Mesodermal cell (in vitro differentiated cells): ENCODE results near the gene PPP1R3G.

Experiments
- H3K27ac ChIP-seq: 2 replicates; pipeline ENCODE4 v1.7.0; 2013; ENCODE audit warnings: mild to moderate bottlenecking, low read depth, low read length, moderate library complexity; ENCODE audit not compliant: severe bottlenecking
- H3K36me3 ChIP-seq: 2 replicates; pipeline ENCODE4 v1.7.1; 2013; ENCODE audit warnings: mild to moderate bottlenecking, low read length, moderate library complexity; ENCODE audit not compliant: control insufficient read depth, insufficient read depth
- H3K4me1 ChIP-seq: one replicate; pipeline ENCODE4 v1.7.1; 2013; ENCODE audit warnings: mild to moderate bottlenecking, low read length; ENCODE audit not compliant: insufficient read depth, control insufficient read depth, poor library complexity, severe bottlenecking
- H3K4me3 ChIP-seq: 2 replicates; pipeline ENCODE4 v1.7.0; 2013; ENCODE audit warnings: low read length, control low read depth, mild to moderate bottlenecking; ENCODE audit not compliant: insufficient read depth, poor library complexity, severe bottlenecking; ENCODE audit errors: extremely low read depth
- H3K9me3 ChIP-seq: 2 replicates; pipeline ENCODE4 v1.7.1; 2013; ENCODE audit warnings: mild to moderate bottlenecking, low read length, moderate library complexity; ENCODE audit not compliant: control insufficient read depth
- WGBS, 2 experiments: methylation state at CpG; one replicate each; pipeline ENCODE4 v1.1.5; 2013; ENCODE audit warnings: missing lambda C conversion rate in 2 of 2; ENCODE audit not compliant: insufficient coverage in 2 of 2; 5-methylcytosine and 5-hydroxymethylcytosine counted together

The PPP1R3G gene

DNA sequence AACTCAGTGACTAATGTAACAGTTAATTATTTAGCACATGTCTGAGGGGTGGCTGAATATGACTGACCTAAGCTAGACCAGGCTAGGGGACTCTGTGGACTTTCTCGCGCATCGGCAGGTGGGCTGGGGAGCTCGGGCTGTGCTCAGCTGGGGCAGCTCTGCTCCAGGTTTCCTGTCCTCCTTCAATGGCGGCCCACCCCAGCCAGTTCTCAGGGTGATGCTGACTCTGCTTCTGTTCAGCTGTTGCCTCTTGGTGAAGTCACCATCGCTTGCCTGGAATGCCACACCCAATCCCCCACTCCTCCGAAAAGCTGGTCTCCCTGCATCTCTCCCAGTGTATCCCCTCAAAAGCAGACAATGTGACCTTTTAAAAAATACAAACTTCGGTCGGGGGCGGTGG lies 20.0 kb downstream of the PPP1R3G start:
- Histone ChIP-seq H3K9me3 (no peaks in the 10 kb centered on the region), H3K4me1 (no peaks in the 10 kb centered on the region), H3K36me3 (no peaks in the 10 kb centered on the region), H3K4me3 (no peak overlapping the region), H3K27ac (no peak overlapping the region)
- 93% methylated on average over 10 of the region's 10 CpGs for WGBS, 2 experiments

DNA sequence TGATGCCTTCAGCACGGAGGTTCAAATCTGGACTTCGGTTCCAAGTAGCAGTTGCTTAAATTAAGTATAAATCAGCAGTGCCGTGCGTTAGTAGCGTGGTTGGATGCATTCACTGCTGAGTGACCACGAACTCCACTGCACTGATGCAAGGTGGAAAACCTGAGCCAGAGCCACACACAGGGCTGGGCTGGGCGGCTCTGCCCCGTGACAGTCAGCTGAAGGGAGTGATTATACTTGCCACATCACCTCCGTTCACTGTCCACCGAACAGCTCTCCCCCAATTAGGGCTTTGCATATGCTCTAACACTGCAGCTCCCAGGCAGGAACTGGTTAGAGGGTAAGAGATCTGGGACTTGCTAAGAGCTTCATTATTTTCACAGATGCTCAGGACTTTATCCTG lies 22.2 kb downstream of the PPP1R3G start:
- peaks cover 6% of the 10 kb centered on the region for H3K36me3 ChIP-seq
- H3K27ac ChIP-seq: no peak overlapping the region
- H3K9me3 ChIP-seq: no peaks in the 10 kb centered on the region
- no peak overlapping the region for H3K4me3 ChIP-seq
- peaks cover 7% of the 10 kb centered on the region for H3K4me1 ChIP-seq
- WGBS, 2 experiments: 92 to 98% methylated on average over 6 to 8 of the region's 10 CpGs

DNA sequence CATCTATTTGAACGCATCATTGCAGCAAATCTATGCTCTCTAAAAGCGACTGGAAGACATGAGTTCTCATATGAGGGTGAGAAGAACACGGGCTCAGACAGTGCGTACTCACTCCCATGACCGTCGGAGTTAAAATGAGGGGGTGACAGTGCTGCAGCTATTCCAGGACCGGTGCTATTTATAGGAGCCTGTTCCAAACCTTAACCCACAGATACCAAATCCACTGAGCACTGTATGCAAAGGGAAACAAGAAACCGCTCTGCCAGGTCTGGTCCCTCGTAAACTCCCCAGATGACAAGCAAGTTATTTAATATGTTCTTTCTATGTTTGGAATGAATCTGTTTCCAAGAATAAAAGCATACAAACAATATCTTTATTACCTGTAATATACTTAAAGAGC lies 22.9 kb downstream of the PPP1R3G start:
- H3K36me3 ChIP-seq: peaks cover 6% of the 10 kb centered on the region
- no peaks in the 10 kb centered on the region for H3K9me3 ChIP-seq
- H3K4me1 ChIP-seq: peaks cover 12% of the 10 kb centered on the region
- H3K27ac ChIP-seq: no peak overlapping the region
- no peak overlapping the region for H3K4me3 ChIP-seq
- 80 to 81% methylated on average over 6 to 7 of the region's 9 CpGs for WGBS, 2 experiments

DNA sequence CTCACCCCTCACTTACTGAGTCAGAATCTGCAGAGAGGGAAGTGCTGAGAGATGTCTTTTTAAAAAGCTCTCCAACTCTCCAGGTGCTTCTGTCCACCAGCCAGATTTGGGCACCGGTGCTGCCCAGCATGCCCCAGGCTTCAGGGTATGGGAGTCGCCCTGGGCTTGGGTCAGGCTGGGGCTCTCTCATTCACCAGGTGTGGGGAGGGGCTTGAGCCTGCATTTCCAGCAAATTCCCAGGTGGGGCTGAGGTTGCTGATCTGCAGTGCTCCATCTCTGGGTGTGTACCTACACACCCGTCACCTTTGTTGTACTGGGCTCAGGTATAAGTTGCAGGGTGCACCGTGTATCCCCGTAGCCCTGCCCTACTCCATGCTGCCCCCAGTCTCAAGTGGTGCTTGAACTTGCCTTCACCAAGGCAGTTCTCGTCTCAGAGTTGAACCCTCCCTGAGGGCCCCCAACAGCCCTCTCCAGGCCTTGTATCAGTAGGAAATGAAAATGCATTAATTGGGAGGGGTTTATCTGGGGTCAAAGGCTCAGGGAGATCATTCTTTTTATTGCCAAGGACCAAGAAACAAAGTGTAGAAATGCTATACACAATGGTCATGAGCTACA lies 23.5 kb downstream of the PPP1R3G start:
- Histone ChIP-seq H3K36me3 (peaks cover 6% of the 10 kb centered on the region), H3K27ac (no peak overlapping the region), H3K4me1 (peaks cover 15% of the 10 kb centered on the region), H3K9me3 (no peaks in the 10 kb centered on the region), H3K4me3 (no peak overlapping the region)
- 98 to 100% methylated on average over 4 to 5 of the region's 6 CpGs for WGBS, 2 experiments

DNA sequence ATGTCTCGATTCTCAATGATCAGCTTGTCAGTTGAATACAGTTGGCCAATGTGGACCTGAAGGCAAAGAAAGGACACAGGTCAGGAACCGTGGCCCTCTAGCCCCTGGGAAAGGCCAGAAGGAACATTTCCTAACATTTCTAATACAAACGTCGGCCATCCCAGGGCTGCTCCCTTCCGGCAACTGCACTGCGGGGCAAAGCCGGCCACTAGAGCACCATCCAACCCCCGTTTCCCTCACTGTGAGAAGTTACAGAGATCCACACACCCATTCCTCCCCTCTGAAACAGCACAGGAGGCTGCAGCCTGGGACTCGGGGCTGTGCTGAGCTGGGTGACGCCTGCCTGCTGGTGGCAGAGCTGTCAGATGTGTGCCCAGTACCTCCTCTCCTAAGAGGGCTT lies 24.3 kb downstream of the PPP1R3G start:
- Histone ChIP-seq H3K9me3 (no peaks in the 10 kb centered on the region), H3K4me1 (peaks cover 15% of the 10 kb centered on the region), H3K36me3 (peaks cover 6% of the 10 kb centered on the region), H3K4me3 (no peak overlapping the region), H3K27ac (no peak overlapping the region)
- 93 to 100% methylated on average over 2 to 6 of the region's 10 CpGs for WGBS, 2 experiments

DNA sequence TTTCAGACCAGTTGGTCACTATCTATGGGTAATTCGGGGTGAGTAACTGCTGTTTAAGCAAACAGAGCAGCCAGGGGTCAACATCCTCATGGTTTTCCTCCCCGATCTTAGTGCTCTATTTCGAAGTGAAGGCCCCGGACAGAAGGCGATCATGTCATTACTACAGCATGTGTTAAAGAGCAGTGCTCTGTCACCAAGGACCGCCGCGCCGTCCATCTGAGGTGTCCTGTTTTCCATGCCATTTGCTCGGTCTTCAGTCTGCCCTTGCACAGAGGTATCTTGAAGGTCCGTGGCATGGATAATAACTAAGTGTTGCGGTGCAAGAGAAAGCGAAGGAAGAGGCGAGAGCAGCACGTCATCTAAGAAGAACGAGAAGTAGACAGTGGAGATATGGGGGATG lies 25.1 kb downstream of the PPP1R3G start:
- 90 to 91% methylated on average over 14 to 16 of the region's 16 CpGs for WGBS, 2 experiments
- Histone ChIP-seq H3K36me3 (peaks cover 6% of the 10 kb centered on the region), H3K4me3 (no peak overlapping the region), H3K27ac (no peak overlapping the region), H3K4me1 (peaks cover 15% of the 10 kb centered on the region), H3K9me3 (no peaks in the 10 kb centered on the region)

DNA sequence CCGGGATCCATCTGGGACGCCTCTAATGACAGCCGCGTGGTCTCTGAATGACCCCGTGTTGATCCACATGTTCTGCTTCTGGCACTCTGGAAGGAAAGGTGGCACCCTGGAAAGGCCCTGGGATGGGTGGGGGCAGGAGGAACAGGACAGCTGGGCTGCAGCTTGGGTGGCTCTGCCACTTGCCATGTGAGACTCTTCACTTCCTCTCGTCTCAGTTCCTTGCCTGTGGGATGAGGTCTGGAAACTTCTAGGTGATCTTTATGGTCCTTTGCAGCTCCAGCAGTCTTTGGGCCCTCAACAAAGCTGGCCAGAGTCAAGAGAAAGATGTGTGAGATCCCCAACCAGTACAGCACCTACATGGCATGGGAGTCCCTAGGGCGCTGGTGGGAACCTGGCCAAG lies 26.5 kb downstream of the PPP1R3G start:
- no peak overlapping the region for H3K27ac ChIP-seq
- H3K9me3 ChIP-seq: no peaks in the 10 kb centered on the region
- peaks cover 15% of the 10 kb centered on the region for H3K4me1 ChIP-seq
- no peak overlapping the region for H3K4me3 ChIP-seq
- WGBS, 2 experiments: 93% methylated on average over 7 of the region's 7 CpGs
- peaks cover 6% of the 10 kb centered on the region for H3K36me3 ChIP-seq

DNA sequence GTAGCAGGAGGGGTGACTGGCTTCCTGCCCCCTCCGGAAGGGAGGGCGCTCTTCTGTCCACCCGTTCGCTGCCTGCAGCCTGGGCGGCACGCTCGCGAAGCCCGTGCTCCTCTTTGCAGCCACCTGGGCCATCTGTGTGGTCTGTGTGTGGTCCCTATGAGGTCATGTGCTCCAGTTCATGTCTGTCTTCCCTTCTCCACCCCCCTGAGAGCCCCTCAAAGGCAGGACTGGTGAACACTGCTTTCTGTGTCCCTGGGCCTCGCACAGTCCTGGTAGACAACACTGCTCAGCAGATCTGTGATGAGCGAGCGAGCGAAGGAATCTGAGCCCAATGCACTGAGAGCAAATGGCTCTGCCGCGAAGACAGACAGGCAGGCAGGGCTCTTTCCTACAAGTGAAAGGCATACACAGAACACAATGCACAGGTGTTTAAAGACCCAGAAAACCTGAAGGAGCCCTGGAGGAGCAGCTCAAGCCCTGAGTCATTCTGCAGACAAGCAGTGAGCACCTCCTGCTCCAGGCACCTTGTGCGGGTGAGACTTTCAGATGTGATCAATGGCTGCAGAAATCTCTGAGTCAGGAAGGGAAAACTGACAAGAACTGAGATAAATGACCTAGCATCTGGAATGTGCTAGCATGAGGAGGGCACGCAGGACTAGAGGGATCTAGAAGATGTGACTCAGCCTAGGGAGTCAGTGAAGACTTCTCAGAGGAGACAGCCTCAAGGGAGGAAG lies 27.1 kb downstream of the PPP1R3G start:
- no peak overlapping the region for H3K4me3 ChIP-seq
- H3K9me3 ChIP-seq: no peaks in the 10 kb centered on the region
- H3K4me1 ChIP-seq: peaks cover 15% of the 10 kb centered on the region
- 81 to 93% methylated on average over 10 to 17 of the region's 17 CpGs for WGBS, 2 experiments
- peak overlapping the region; percentile 29 for H3K27ac ChIP-seq
- H3K36me3 ChIP-seq: peaks cover 6% of the 10 kb centered on the region

DNA sequence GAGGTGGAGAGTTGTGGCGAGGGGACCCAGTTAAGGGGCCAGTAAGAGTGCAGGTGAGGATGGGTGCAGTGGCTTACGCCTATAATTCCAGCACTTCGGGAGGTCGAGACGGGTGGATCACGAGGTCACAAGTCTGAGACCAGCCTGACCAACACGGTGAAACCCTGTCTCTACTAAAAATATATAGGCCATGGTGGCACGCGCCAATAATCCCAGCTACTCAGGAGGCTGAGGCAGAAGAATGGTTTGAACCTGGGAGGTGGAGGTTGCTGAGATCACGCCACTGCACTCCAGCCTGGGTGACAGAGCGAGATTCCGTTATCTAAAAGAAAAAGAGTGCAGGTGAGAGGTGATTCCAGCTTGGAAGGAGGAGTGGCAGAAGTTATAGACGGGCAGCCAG lies 28.0 kb downstream of the PPP1R3G start:
- peaks cover 15% of the 10 kb centered on the region for H3K4me1 ChIP-seq
- H3K9me3 ChIP-seq: no peaks in the 10 kb centered on the region
- H3K4me3 ChIP-seq: no peak overlapping the region
- H3K27ac ChIP-seq: no peak overlapping the region
- WGBS, 2 experiments: 92% methylated on average over 12 to 13 of the region's 13 CpGs
- H3K36me3 ChIP-seq: peaks cover 6% of the 10 kb centered on the region

DNA sequence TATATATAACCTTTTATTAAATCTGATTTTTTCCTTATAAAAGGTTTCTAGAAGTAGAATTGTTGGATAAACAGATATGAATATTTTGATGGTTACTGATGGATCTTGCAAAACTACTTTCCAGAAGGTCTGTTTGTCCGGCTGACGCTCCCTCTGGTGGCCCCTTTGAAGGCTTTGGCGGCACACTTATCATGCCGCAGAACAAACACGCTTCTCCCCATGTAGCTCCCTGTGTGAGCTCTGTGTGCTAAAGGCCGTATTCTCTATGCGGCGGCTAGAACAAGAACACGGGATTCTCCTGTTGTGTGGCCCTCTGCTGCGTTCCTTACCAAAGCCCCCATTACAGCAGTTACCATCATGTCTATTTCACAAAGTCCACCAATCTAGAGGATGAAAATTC lies 30.0 kb downstream of the PPP1R3G start:
- WGBS, 2 experiments: 89 to 96% methylated on average over 8 to 9 of the region's 10 CpGs
- H3K36me3 ChIP-seq: peaks cover 6% of the 10 kb centered on the region
- H3K9me3 ChIP-seq: no peaks in the 10 kb centered on the region
- H3K4me1 ChIP-seq: peaks cover 15% of the 10 kb centered on the region
- no peak overlapping the region for H3K4me3 ChIP-seq
- no peak overlapping the region for H3K27ac ChIP-seq
